ENCODE data around the gene C11orf98. TPM values are rescaled to one million over a fixed set of nuclear protein-coding genes. Genes with fewer than 3 reads are reported as not detected.
A peak's percentile ranks its signal among the peaks of the same experiment; 100 is the strongest.

The C11orf98 gene
- total RNA-seq, 1 experiment from 2014 or later = 154 TPM

- no peak for TF ChIP-seq ZBTB43 (CRISPR knock-in tag; IDR thresholded peaks at IDR 0.05)
- TF ChIP-seq CREM (CRISPR knock-in tag; IDR thresholded peaks at IDR 0.05) = 0 out of 2 replicates have a peak, but pooled peaks have one; percentile 5
- peak overlapping the region; percentile 98 for H3K27ac Mint-ChIP-seq
- ATAC-seq = no peak
- DNase-seq (ENCODE audit: low spot score) = no peak
- H3K36me3 Mint-ChIP-seq = peaks cover 27% of the 10 kb centered on the region
- no peaks in the 10 kb centered on the region; the same call in 1 of the 2 replicates for H3K27me3 Mint-ChIP-seq (ENCODE audit: low read depth)
- CTCF ChIA-PET = interaction anchor here (1.0 to 4.0 kb wide), 21 partner anchors 9 to 199 kb away, joined by 3 to 24 read pairs (median 5); partner anchors contain the start of genes B3GAT3, C11orf98, CSKMT and GANAB
- H3K9me3 Mint-ChIP-seq = no peaks in the 10 kb centered on the region
- peak overlapping the region; percentile 92 for H3K4me3 Mint-ChIP-seq
- H3K4me1 Mint-ChIP-seq = peaks cover 38% of the 10 kb centered on the region
- POLR2A ChIA-PET = interaction anchor here (0.6 to 6.0 kb wide), 18 partner anchors 18 to 161 kb away, joined by 3 to 35 read pairs (median 6); partner anchors contain the start of genes B3GAT3, C11orf98, CSKMT and HNRNPUL2
Measured at GRCh38 chr11:62706850-62707247, 41.8 kb upstream of the C11orf98 start.

GRCh38 chr11:62705880-62706849 is 41.2 kb upstream of the C11orf98 start:
- ATAC-seq = peak; percentile 61
- peak; percentile 96 for DNase-seq (ENCODE audit: low spot score)
- H3K27me3 Mint-ChIP-seq (ENCODE audit: low read depth) = no peaks in the 10 kb centered on the region; the same call in 1 of the 2 replicates
- peak overlapping the region; percentile 98 for H3K27ac Mint-ChIP-seq
- peaks cover 28% of the 10 kb centered on the region for H3K36me3 Mint-ChIP-seq
- CTCF ChIA-PET = interaction anchor here (0.6 to 4.0 kb wide), 23 partner anchors 10 to 312 kb away, joined by 3 to 24 read pairs (median 4); partner anchors contain the start of genes C11orf98, CSKMT, EML3 and GANAB
- H3K4me1 Mint-ChIP-seq = peaks cover 38% of the 10 kb centered on the region
- H3K4me3 Mint-ChIP-seq = peak overlapping the region; percentile 92
- POLR2A ChIA-PET = interaction anchor here (0.6 to 6.0 kb wide), 15 partner anchors 18 to 153 kb away, joined by 3 to 35 read pairs (median 6); partner anchors contain the start of genes B3GAT3, C11orf98, CSKMT and HNRNPUL2
- H3K9me3 Mint-ChIP-seq = no peaks in the 10 kb centered on the region
- TF ChIP-seq ZNF281 (CRISPR knock-in tag; IDR thresholded peaks at IDR 0.05) (no peak), PRDM15 (CRISPR knock-in tag; IDR thresholded peaks at IDR 0.05) (no peak), FOXP1 (CRISPR knock-in tag; IDR thresholded peaks at IDR 0.05; ENCODE audit: borderline replicate concordance) (0 out of 2 replicates have a peak, but pooled peaks have one; percentile 14), NFE2L1 (CRISPR knock-in tag; IDR thresholded peaks at IDR 0.05) (no peak), NR2C2 (CRISPR knock-in tag; IDR thresholded peaks at IDR 0.05) (no peak), FOXK1 (CRISPR knock-in tag; IDR thresholded peaks at IDR 0.05) (0 out of 2 replicates have a peak, but pooled peaks have one; percentile 41), ZNF425 (CRISPR knock-in tag; conservative IDR thresholded peaks at IDR 0.05) (no peak), TCF7 (CRISPR knock-in tag; IDR thresholded peaks at IDR 0.05; ENCODE audit: low read depth) (no peak), ZNF416 (CRISPR knock-in tag; IDR thresholded peaks at IDR 0.05) (peak; percentile 50; the same call in 1 of the 2 replicates), NFATC4 (CRISPR knock-in tag; IDR thresholded peaks at IDR 0.05) (no peak; the same call in 1 of the 2 replicates), TEAD4 (CRISPR knock-in tag; IDR thresholded peaks at IDR 0.05) (no peak), E2F1 (CRISPR knock-in tag; IDR thresholded peaks at IDR 0.05) (no peak), SOX15 (CRISPR knock-in tag; IDR thresholded peaks at IDR 0.05) (no peak), HMGA2 (CRISPR knock-in tag; IDR thresholded peaks at IDR 0.05) (no peak), USF2 (CRISPR knock-in tag; IDR thresholded peaks at IDR 0.05) (0 out of 2 replicates have a peak, but pooled peaks have one; percentile 20), ZBTB43 (CRISPR knock-in tag; IDR thresholded peaks at IDR 0.05) (no peak), RELA (CRISPR knock-in tag; IDR thresholded peaks at IDR 0.05; ENCODE audit: borderline replicate concordance) (no peak)

Measured in WTC11 (cell line).